Measurements from ENCODE around the gene TUBA1C. TPM values are rescaled to one million over a fixed set of nuclear protein-coding genes. Genes with fewer than 3 reads are reported as not detected.

Gene TUBA1C
- total RNA-seq, 1 donor from 2014 or later, result 218 TPM

DNA sequence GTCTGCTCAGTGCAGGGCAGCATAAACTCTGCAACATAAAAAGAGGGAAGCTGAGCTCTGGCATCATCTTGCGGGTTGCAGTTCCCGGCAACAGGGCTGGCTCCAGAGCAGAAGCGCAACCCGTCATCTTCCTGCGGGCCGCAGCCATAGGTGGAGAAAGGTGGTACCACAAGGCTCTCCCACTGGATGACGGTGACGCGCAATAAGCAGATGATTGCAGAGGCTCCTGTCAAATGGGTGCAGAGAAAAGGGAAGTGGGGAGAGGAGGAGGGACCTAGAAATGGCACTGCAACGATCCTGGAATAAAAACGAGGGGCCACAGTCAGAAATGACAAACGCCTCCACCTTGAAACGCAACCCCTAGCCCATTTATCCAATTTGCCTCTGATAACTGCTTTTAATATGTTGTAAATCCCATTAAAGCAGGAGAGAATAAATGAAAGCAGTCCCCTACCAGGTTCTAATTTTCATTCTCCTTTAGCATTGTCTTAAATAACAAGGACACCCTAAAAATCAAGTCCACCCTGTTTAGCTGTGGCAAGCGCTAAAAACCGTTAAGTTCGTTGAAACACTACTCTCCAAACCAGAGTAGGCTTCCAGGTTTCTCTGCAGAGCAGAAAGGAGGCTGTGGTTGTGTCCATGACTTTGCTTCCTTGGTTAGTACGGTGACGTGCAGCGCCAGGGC lies 30.9 kb upstream of the TUBA1C start:
- DNase-seq (ENCODE audit: extremely low spot score in 2 of 2), result no peak
- Histone ChIP-seq H3K27me3 (no peaks in the 10 kb centered on the region), H3K4me1 (peaks cover 24% of the 10 kb centered on the region), H3K4me3 (peak overlapping the region; percentile 43 to 55), H3K9me3 (no peaks in the 10 kb centered on the region), H3K27ac (peak overlapping the region; percentile 96), H3K36me3 (no peaks in the 10 kb centered on the region)
- intact Hi-C loops (cut with DNase I), result loop anchor here (2.0 to 10.0 kb wide), 3 partner anchors 47 to 139 kb away; partner anchors contain the start of genes DHH, TUBA1A and TUBA1B
- TF ChIP-seq, protein P1, sequence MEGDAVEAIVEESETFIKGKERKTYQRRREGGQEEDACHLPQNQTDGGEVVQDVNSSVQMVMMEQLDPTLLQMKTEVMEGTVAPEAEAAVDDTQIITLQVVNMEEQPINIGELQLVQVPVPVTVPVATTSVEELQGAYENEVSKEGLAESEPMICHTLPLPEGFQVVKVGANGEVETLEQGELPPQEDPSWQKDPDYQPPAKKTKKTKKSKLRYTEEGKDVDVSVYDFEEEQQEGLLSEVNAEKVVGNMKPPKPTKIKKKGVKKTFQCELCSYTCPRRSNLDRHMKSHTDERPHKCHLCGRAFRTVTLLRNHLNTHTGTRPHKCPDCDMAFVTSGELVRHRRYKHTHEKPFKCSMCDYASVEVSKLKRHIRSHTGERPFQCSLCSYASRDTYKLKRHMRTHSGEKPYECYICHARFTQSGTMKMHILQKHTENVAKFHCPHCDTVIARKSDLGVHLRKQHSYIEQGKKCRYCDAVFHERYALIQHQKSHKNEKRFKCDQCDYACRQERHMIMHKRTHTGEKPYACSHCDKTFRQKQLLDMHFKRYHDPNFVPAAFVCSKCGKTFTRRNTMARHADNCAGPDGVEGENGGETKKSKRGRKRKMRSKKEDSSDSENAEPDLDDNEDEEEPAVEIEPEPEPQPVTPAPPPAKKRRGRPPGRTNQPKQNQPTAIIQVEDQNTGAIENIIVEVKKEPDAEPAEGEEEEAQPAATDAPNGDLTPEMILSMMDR (IDR thresholded peaks at IDR 0.05), result no peak
- TF ChIP-seq POLR2A (IDR thresholded peaks at IDR 0.05) (no peak), POLR2AphosphoS5 (IDR thresholded peaks at IDR 0.05; ENCODE audit: insufficient read depth in 1 of 2, low read depth in 1 of 2) (no peak)

DNA sequence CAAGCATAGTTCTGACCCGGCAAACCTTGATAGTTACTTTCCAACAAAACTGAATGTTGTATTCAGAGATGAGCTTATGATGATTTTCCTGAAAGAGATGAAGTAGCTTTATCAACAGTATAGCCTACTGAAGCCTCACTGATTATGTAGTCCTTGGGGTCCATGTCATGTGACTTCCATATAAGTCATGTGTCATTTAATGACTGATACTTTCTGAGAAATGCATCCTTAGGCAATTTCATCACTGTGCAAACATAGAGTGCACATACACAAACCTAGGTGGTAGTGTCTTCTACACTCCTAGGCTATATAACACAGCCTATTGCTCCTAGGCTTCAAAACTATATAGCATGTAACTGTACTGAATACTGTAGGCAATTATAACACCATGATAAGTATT lies 28.5 kb upstream of the TUBA1C start:
- intact Hi-C loops (cut with DNase I), result loop anchor here (10.0 kb wide), 1 partner anchor 142 kb away; the partner anchor contains the start of gene DHH

DNA sequence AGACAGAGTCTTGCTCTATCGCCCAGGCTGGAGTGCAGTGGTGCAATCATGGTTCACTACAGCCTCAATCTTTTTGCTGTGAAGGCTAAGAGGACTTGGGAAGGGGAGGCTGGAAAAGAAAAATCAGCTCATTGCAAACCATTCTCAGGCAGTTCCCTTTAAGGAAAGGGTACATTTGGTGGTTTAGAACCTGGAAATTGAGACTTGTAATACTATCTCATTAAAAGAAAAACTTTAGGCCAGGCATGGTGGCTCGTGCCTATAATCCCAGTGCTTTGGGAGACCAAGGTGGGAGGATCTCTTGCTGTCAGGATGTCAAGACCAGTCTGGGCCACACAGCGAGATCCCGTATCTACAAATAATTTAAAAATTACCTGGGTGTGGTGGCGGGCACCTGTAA lies 21.3 kb upstream of the TUBA1C start:
- Histone ChIP-seq H3K9me3 (no peaks in the 10 kb centered on the region), H3K4me3 (no peak overlapping the region), H3K4me1 (peaks cover 7% of the 10 kb centered on the region), H3K27me3 (no peaks in the 10 kb centered on the region), H3K27ac (peak overlapping the region; percentile 19), H3K36me3 (no peaks in the 10 kb centered on the region)
- TF ChIP-seq POLR2A (IDR thresholded peaks at IDR 0.05) (no peak), POLR2AphosphoS5 (IDR thresholded peaks at IDR 0.05; ENCODE audit: insufficient read depth in 1 of 2, low read depth in 1 of 2) (no peak)
- TF ChIP-seq, protein P1 (IDR thresholded peaks at IDR 0.05), result no peak
- intact Hi-C loops (cut with DNase I), result no loop called here
- DNase-seq (ENCODE audit: extremely low spot score in 2 of 2), result no peak

More for the DNA sequence above, 28.5 kb upstream of the TUBA1C start:
- Histone ChIP-seq H3K4me1 (peaks cover 24% of the 10 kb centered on the region), H3K36me3 (no peaks in the 10 kb centered on the region), H3K27ac (no peak overlapping the region), H3K9me3 (no peaks in the 10 kb centered on the region), H3K4me3 (no peak overlapping the region), H3K27me3 (no peaks in the 10 kb centered on the region)
- no peak for DNase-seq (ENCODE audit: extremely low spot score in 2 of 2)
- TF ChIP-seq POLR2A (IDR thresholded peaks at IDR 0.05), result no peak
- no peak for TF ChIP-seq POLR2AphosphoS5 (IDR thresholded peaks at IDR 0.05; ENCODE audit: insufficient read depth in 1 of 2, low read depth in 1 of 2)
- TF ChIP-seq, protein P1 (IDR thresholded peaks at IDR 0.05), result no peak

DNA sequence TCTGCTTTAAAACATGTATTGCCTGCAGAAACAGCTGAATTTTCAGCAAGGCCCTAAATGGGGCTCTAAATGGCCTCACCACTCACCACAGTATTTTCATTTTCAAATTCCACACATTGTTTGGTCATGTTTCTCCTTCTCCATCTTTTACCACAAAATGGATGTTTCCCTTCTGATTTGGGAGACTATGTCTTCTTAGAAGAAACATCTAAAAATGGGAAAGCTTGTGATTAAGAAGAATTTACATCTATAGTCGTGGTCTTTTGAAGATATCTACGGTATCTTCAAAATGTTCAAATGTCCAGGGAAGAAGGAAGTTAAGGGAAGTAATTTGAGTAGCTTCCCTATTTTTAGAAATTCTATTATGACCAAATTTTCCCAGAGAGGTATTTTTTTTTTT lies 20.7 kb upstream of the TUBA1C start:
- H3K36me3 ChIP-seq, result no peaks in the 10 kb centered on the region
- no peaks in the 10 kb centered on the region for H3K27me3 ChIP-seq
- intact Hi-C loops (cut with DNase I), result no loop called here
- H3K4me3 ChIP-seq, result no peak overlapping the region
- H3K9me3 ChIP-seq, result no peaks in the 10 kb centered on the region
- H3K4me1 ChIP-seq, result peaks cover 7% of the 10 kb centered on the region
- no peak for TF ChIP-seq POLR2A (IDR thresholded peaks at IDR 0.05)
- TF ChIP-seq, protein P1 (IDR thresholded peaks at IDR 0.05), result no peak
- TF ChIP-seq POLR2AphosphoS5 (IDR thresholded peaks at IDR 0.05; ENCODE audit: insufficient read depth in 1 of 2, low read depth in 1 of 2), result no peak
- peak overlapping the region; percentile 19 for H3K27ac ChIP-seq
- no peak for DNase-seq (ENCODE audit: extremely low spot score in 2 of 2)

DNA sequence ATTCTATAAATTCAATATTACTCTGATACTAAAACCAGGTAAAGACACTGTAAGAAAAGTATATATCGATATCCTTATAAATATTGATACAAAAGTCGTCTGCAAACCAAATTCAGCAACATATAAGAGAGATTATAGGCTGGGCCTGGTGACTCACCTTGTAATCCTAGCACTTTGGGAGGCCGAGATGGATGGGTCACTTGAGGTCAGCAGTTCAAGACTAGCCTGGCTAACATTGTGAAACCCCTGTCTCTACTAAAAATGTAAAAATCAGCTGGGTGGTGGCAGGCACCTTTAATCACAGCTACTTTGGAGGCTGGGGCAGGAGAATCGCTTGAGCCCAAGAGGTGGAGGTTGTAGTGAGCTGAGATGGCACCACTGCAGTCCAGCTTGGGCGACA lies 13.5 kb upstream of the TUBA1C start:
- H3K27ac ChIP-seq, result no peak overlapping the region
- no peak for DNase-seq (ENCODE audit: extremely low spot score in 2 of 2)
- no peaks in the 10 kb centered on the region for H3K9me3 ChIP-seq
- H3K4me1 ChIP-seq, result no peaks in the 10 kb centered on the region
- no peak overlapping the region for H3K4me3 ChIP-seq
- intact Hi-C loops (cut with DNase I), result no loop called here
- H3K27me3 ChIP-seq, result no peaks in the 10 kb centered on the region
- no peak for TF ChIP-seq POLR2A (IDR thresholded peaks at IDR 0.05)
- TF ChIP-seq, protein P1 (IDR thresholded peaks at IDR 0.05), result no peak
- no peaks in the 10 kb centered on the region for H3K36me3 ChIP-seq
